Measurements from ENCODE around the gene TREM2.

The TREM2 gene

DNA sequence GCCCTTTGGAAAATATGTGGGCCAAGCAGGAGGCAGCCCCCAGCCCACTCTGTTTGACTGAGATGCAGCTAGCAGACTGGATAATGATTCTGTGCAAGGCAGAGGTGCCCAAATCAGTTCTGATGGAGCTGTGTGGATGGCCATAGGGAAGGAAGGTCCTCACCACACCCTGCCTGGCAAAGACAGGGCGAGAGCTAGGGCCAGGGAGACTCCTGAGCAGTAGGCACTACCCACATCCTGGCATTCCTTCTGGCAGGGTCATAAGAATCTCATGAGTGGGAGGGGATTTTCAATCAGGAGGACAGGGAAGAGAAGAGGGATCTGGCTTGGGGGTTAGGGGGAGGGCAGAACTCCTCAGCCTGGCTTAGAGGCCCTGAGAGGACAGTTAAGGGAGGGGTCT lies 18.6 kb upstream of the TREM2 start:
- FAIRE-seq (no peak), DNase-seq (ENCODE audit: insufficient read length, low spot score) (no peak)
- TF ChIP-seq, protein P1, sequence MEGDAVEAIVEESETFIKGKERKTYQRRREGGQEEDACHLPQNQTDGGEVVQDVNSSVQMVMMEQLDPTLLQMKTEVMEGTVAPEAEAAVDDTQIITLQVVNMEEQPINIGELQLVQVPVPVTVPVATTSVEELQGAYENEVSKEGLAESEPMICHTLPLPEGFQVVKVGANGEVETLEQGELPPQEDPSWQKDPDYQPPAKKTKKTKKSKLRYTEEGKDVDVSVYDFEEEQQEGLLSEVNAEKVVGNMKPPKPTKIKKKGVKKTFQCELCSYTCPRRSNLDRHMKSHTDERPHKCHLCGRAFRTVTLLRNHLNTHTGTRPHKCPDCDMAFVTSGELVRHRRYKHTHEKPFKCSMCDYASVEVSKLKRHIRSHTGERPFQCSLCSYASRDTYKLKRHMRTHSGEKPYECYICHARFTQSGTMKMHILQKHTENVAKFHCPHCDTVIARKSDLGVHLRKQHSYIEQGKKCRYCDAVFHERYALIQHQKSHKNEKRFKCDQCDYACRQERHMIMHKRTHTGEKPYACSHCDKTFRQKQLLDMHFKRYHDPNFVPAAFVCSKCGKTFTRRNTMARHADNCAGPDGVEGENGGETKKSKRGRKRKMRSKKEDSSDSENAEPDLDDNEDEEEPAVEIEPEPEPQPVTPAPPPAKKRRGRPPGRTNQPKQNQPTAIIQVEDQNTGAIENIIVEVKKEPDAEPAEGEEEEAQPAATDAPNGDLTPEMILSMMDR (IDR thresholded peaks at IDR 0.05; ENCODE audit: insufficient read depth, missing control alignments): no peak

DNA sequence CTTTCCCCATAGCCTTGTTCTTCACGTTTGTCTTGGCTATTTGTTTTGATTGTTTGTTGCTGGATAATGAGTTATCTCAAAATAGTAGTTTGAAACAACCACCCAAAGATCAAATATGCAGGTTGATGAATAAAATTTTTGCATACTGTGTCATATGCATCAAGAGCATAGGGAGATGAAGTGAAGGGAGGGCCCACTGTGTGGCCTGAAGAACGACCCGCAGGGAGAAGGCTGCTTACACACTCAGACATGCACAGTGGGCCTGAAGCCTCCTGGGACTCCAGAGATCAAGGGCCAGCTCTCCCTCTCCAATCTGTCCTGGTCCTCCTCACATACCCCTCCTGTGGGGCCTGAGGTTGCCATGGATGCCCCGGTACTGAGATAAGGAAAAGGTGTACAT lies 16.2 kb upstream of the TREM2 start:
- TF ChIP-seq, protein P1 (IDR thresholded peaks at IDR 0.05; ENCODE audit: insufficient read depth, missing control alignments): no peak
- FAIRE-seq: no peak
- DNase-seq (ENCODE audit: insufficient read length, low spot score): no peak

DNA sequence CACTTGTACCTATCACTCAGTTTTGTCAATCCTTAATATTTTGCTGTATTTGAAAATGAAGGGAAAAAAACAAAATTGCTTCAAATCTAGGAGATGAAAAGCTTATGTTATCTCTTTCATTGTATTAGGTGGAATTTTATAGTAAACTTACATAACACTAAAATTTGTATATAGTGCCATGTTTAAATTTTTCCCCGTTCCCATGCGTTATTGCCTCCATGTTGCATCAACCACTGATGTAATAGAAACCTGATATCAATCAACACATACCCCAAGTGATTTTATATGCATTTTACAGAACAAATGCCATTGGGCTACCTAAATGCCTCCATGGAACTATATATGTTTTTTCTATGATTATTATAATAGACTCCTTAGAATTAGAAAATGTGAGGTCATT lies 14.8 kb upstream of the TREM2 start:
- FAIRE-seq: no peak

DNA sequence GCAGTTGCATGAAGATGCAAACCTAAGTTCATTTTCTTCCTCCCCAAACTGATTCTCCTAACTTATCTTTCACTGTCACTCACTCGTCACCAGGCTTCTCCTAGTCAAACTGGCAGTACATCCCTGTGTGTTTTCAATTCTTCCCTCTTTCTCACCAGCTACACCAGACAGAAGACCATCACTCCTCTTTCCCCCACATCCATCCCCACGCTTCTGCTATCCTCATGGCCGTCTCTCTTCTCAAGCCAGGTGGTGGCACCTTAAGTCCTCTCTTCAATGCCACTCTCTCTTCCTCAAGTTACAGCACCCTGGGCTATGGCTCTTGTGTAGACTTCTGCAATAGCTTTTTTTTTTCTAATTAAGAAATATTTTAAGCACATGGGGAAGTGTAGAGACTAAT lies 14.4 kb upstream of the TREM2 start:
- FAIRE-seq (no peak), DNase-seq (ENCODE audit: insufficient read length, low spot score) (no peak)
- TF ChIP-seq, protein P1 (IDR thresholded peaks at IDR 0.05; ENCODE audit: insufficient read depth, missing control alignments): no peak

More for the DNA sequence above, 14.8 kb upstream of the TREM2 start:
- DNase-seq (ENCODE audit: insufficient read length, low spot score): no peak
- TF ChIP-seq, protein P1 (IDR thresholded peaks at IDR 0.05; ENCODE audit: insufficient read depth, missing control alignments): no peak

DNA sequence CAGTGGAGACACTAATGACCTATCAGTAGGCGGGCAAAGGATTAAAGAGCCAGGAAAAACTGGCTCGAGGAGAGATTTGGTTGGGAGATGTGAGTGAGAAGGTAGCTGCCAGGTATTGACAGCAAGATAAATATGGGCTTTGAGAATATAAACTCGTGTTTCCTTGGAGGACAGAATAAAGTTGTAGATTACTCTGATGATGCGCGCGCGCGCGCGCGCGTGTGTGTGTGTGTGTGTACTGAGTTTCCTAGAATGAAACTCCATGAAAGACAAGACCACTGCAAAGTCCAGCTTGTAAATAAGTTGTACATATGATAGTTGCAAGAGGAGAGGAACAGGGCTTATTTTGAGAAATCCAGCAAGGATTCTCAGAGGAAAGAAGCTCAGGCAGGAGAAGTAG lies 13.3 kb upstream of the TREM2 start:
- DNase-seq (ENCODE audit: insufficient read length, low spot score): no peak
- FAIRE-seq: no peak
- TF ChIP-seq, protein P1 (IDR thresholded peaks at IDR 0.05; ENCODE audit: insufficient read depth, missing control alignments): no peak

DNA sequence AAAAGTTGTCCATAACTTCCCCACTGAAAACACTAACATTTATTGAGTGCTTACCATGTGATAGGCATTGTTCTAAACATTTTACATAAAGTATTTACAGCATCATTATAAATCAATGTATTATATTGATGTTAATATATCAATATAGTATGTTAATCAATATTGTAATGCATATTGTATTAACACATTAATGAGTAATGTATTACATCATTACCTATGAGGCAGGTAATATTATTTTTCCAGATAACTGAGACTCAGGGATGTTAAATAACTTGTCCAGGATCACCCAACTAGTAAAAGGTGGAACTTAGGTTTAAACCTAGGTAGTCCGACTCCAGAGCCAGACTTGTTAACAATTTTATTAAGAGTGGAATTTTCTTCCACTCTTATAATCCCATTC lies 12.2 kb upstream of the TREM2 start:
- FAIRE-seq (no peak), DNase-seq (ENCODE audit: insufficient read length, low spot score) (no peak)
- TF ChIP-seq, protein P1 (IDR thresholded peaks at IDR 0.05; ENCODE audit: insufficient read depth, missing control alignments): no peak

DNA sequence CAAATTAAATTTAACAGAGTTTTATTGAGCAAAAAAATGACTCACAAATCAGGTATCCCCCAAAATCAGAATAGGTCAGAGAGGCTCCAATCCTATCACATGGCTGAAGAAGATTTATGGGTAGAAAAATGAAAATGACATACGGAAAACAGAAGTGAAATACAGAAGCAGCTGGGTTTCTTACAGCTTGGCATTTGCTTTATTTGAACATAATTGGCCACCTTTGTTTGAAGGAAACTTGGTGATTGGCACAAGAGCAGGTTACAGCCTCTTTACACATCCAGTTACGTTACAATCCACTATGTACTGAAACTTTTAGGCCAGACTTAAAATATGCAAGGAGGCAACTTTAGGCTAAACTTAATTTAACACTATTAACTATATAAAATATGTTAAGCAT lies 11.7 kb upstream of the TREM2 start:
- FAIRE-seq (no peak), DNase-seq (ENCODE audit: insufficient read length, low spot score) (no peak)
- TF ChIP-seq, protein P1 (IDR thresholded peaks at IDR 0.05; ENCODE audit: insufficient read depth, missing control alignments): no peak

Measured in D721Med (cell line).